HG03097 (cell line): ENCODE results near the gene STPG4.

Experiments used
- ATAC-seq: cut with Tn5 transposase; IDR thresholded peaks from one replicate; pipeline ENCODE4 v1.9.1; 2021; ENCODE audit not compliant: unreplicated experiment, low FRiP score

Gene STPG4

DNA sequence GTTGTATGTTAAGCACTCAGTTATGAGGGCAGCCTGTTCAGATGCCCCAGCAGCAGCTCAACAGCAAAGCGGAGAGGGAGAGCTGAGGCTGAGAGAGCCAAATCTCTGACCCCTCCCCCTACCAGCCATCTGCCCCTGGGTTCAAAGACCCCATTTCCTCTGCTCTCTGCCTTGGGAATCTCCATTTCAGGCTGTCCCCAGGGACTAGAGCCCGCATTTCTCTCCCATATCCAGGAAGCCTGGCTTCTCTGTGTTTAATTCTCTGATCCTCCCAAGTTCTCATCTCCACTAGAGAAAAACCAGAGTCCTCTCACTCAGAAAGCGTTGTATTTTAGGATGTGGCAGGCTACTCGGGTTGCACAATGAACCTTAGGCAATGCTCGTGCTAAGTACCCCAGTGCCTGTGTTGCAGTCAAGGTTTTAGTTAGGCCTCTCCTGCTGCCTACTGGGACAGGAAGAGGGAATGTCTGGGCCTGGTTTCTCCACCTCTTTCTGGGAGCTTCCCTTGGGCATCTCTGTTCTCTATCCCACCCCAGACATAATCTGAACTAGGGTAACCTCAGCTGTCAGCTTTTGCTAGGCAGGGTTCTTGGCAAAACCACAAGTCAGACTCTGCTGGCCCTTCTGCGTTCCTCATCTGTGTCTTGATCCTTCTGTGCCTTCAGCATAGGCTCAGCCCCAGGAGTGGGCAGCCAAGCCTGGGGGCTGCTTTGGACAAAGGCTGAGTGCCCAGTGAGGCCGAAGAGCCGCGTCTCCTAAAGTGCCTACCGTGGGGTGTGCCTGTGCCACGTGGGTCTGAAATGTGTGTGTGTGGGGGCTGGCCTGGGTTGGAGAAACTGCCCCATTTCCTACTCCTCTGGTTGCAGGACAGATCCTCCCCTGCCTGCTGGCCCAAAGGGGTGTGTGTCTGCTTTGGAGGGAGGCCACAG lies 96.8 kb downstream of the STPG4 start:
- ATAC-seq, result no peak

DNA sequence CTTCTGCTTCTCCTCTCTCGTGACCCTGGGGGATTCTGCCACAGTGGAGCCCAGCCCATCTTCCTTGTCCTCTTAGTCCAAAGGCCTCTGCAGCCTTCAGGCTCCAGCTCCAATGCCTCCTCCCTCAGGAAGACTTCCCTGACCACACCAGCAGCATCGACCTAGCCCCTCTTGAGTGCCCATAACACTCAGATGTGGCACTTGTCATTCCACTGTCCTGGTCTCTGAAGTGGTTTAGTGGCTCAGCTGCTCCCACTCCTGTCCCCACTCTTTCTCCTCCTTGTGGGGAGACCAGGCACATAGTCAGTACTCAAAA lies 97.5 kb downstream of the STPG4 start:
- no peak for ATAC-seq

DNA sequence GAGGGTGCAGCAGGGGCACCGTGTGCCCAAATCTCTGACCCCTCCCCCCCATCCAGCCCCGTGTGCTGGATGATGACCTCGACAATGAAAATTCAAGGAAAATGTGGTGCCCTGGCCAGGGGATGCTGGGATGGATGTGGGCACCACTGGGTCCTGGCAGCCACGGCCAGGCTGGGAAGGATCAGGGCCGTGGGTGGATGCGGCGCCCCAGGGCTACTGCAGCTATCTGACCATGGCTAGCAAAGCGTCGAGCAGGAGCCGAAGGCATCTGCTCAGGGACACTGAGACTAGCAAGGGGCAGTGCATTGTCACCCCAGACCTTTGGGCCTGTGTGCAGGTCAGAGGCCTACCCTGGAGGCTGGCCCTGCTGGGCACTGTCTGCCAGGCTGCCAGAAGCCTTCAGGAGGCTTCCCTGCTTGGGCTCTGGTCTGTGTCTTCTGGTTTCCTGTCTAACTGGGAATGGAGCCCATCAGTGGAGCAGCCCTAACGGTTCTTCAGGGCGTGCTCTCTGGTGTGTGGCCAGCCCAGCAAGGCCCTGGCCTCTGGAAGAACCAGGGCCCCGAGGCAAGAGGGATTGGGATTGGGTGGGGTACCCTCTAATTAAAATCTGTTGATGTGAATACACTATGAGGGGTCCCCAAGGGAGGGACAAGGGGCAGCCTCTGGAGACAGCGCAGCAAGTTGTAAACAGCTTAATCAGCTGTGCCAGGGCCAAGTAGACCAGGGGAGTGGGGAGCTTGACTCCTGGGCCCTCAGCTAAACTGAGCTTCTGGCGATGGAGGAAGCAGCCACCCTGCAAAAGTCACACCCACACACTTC lies 98.0 kb downstream of the STPG4 start:
- no peak for ATAC-seq

DNA sequence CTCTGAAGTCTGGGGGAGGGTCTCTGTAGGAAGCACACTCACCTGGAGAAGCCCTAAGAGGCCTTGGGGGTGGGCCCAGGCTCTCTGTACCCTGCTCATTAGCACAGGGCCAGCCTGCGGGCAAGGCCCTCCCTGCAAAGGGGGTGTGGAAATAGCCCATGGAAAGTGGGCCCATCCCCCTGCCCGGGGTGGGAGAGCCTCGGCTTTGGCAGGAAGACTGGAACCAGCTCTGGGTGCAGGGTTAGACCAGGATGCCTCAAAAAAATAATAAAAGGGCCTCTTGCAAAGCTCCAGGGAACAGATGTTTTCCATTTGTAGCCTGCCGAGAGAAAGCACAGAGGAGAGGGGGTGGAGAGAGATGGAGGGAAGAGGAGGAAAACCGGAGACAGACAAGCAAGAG lies 98.7 kb downstream of the STPG4 start:
- ATAC-seq, result no peak

DNA sequence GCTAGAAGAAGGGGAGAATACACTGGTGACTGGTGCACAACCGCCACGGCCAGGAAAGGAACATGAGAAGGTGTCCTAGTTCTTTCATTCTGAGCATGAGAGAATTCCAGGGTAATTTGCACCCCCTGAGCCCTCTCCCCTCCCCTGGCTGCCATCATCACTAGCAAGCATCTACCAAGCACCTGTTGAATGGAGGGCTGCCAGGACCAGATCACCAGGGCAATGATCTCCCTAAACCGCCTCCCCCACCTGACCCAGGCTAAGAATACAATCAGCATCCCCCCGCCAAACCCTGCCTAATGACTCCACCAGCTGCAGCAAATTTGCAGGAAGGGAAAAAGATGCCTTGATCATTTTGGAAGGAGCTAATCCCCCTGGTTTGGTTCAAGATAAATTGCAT lies 100.2 kb downstream of the STPG4 start:
- no peak for ATAC-seq

DNA sequence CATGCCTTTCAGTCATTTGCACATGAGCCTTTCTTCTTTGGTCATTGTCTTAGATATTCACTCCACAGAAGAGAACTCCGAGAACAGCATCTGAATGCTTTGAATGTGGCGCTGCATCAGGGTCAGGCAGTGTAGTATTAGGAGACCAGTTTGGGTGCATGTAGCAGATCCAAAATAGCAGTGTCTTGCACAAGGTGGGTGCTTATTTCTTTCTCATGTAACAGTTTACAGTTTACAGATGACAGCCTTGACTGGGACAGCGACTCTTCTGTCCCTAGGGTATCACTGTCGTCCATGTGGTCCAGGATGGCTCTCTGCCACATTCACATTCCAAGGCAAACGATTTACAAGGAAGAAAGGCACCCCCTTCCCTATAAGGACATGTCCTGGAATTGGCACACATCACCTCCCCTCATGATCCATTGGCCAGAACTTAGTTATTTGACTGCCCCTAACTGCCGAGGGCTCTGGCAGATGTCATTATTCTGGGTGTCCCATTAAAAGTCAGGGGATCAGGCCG lies 101.0 kb downstream of the STPG4 start:
- no peak for ATAC-seq

DNA sequence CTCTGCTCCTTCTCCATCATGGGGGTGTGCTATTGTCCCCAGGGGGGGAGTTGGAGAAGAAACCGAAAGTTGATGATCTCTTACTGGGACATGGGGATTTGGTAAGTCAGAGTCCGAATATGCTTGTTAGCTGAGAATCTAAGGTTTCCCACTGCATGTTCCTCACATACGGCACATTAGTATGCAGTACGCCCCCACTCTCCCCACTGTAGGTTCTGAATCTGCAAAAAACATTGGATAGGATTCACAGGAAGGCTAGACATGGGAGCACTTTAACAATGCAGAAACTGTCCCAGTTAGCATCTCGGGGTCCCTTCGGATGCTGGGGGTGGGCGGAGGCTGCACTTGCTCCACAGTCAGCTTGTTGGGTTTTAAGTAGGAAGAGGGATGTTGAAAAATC lies 102.3 kb downstream of the STPG4 start:
- ATAC-seq, result no peak

DNA sequence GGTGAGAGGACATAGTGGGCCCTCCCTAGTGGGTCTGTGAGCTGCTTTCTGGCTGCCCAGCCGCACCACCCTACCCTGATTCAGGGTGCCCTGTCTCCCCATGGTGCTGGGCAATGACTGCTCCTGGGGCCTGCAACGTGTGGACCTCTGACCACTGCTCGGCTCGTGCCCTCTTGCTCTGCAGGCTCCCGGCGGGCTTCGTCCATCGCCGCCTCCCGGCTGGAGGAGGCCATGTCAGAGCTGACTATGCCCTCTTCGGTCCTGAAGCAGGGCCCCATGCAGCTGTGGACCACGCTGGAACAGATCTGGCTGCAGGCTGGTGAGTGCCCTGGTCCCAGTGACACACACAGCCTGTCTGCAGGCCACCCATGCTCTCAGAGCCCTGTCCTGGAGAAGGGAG lies 103.5 kb downstream of the STPG4 start:
- ATAC-seq, result no peak

DNA sequence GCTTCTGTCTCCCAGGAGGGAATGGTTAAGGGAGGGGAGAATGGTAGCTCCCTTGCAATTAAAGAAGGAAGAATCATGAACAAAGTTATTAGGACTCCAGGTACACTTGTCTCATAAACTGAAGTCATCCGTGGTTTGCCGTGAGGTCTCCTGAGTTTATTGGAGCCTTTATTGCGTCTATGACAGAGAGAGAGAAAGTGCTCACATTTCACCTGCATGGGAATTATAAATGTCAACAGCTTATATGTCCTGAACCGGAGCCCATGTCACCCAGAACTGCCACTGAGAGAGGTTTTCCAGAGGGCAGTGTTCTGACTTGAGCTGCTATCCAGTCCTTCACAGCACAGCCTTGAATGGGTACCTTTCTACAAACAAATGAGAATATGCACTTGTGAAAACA lies 104.3 kb downstream of the STPG4 start:
- ATAC-seq, result no peak

DNA sequence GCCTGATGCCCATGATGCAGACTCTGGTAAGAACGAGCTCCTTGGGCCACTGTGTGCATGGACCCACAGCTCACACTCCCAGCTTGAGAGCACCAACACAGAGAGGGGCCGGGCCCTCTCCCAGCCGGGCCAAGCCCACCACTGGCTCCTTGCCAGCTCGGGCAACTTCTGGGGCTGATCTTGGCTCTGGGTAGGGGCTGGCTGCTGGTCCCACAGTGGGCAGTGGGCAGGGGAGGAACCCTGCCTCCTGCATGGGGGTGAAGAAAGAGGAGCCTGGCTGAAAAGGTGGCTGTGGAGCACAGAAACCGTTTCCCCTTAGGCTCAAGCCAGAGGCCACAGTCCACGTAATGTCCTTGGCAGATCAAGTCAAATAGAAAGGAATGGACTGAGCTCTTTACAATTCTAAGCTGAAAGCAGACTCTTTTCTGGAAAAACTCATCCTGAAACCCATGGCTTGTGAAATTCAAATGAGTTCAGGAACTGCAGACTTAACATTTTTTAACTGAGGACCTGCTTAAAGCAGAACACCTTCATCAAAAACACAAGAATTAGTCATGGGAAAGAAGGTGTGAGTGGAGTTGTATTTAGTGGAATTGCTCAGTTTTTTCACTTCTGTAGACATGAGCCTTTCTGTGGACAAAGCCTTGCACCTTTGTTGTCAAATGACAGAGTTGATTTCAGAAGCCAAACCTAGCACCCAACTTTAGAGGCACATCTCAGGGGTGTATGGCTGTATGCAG lies 104.9 kb downstream of the STPG4 start:
- no peak for ATAC-seq

DNA sequence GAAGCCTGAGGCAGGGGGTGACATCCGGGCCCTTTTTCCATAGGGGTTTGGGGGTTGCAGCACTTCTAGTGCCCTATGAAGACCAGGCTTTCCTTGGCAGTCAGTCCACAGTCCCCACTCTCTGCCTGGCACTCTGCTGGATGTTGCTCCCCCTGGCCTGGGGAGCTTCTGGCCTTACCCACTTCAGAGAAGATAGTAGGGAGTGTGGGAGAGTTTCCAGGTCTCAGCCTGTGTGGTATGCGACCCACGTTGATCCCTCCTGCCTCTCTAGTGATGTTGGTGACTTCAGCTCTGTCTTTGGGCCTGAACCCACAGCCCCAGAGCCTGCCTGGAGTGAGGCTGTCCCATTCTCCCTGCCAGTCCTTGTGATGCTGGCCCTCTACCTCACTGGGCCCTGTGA lies 105.6 kb downstream of the STPG4 start:
- no peak for ATAC-seq

DNA sequence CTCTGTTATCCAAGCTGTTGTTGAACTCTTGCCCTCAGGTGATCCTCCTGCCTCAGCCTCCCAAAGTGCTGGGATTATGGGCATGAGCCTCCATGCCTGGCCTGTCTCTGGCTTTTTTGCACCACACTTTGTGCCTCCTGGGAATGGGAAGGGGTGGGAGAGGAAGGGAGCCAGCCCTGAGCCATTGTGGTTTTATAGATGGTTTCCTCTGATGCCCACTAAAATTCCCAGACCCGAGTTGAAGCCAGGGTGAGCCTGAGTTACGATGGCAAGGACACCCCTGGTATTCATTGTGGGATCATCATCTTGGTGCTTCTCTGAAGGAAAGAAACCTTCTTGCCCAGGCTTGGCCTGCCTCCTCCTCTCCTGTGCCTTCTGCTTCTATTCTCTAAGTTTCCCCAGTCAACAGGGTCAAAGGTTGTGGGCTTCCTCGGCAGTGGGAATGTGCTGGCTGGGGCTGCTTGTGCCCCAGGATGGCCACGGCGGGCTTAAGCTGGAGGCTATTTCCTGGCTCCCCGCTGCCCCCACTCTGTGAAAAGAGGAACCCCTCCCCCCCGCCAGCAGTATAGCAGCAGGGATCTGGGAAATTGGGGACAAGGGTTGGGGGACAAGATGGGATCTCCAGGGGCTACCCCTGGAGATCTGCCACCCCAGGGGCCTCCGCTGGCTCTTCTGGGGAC lies 106.2 kb downstream of the STPG4 start:
- no peak for ATAC-seq

DNA sequence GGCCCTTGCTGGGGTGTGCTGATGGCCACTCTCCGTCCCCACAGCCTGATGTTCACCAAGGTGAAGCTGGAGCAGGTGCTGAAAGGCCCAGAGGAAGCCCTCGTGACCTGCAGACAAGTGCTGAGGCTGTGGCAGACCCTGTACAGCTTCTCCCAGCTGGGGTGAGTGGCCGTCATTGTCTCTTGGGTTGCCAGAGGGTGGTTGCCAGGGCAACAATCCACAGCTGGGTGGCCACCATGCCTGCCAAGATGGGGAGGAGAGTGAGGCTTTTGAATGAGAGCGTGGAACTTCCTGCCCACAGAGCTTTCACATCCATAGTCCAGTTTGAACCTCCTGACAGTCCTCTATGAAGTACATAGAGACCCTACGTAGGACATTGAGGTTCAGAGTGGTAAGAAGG lies 108.8 kb downstream of the STPG4 start:
- no peak for ATAC-seq

DNA sequence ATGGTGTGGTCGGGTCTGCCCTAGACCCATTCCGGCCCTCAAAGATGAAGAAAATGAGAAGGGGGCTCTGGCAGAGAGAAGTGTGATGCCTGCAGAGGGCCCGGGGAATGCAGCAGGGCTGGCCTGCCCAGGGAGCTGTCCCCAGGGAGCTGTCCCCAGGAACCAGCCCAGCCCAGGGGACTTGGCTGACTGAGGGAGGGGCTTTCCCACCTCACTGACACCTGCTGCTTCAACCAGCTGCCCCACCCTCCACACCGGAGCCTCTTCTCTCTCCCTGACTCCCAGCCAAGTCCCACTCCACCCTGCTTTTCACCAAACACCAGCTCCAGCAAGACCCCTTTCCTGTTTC lies 111.2 kb downstream of the STPG4 start:
- no peak for ATAC-seq

DNA sequence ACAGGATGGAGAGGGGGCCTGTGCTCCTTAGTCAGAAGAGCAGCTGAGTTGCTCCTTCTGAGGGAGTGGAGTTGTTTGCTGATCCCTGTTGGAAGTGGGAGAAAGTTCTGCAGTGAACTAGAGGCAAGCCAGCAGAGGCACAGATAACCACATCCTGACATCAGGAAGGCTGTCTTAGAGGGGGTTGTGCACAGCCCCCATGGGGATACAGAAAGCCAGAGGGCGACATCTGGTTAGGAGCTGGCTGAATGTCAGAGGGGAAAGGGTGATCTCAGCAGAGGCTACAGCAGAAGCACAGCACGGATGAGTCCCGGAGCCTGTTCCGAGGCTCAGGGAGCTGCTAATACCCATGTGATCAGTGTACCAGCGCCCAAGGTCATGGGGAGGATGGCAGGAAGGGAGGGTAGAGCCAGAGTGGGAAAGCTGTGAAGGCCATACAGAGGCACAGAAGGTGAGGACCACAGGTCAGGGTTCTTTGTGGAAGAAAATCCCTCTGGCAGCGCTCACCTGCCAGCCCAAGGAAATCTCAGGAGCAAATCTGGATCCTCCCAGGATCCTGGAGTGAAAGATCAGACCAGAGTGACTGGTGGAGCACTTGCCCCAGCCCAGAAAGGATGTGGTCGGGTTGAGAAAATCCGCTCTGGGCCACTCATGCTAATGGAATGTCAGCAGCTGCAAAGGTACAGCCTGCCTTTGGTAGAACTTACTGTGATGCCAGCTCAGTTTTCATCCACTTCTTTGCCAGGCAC lies 111.8 kb downstream of the STPG4 start:
- no peak for ATAC-seq

DNA sequence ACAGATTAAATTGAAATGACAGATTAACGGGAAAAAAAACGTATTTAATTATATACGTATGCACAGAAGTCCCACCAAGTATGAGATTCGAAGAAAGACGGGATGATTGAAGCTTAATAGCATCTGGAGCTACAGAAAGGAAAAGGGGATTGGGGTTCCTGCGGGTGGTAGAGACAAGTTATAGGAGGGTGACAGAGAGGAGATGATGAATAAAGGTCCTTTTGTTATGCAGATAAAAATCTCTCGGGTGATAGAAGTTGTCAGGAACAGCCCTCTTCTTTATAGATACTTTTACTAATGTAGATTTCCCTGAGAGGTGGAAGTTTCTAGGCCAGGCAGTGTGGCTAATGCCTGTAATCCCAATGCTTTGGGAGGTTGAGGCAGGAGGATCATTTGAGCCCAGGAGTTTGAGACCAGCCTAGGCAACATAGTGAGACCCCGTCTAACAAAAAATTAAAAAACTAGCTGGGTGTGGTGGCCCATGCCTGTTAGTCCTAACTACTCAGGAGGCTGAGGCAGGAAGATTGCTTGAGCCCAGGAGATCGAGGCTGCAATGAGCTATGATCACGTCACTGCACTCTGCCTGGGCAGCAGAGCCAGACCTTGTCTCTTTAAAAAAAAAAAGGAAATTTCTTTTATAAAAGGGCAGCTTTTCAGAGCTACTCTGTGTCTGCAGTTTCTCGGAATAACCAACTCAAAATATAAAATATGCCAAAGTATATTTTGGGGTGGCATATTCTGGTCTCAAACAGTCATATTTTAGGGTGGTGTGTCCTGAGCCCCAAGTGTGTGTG lies 113.0 kb downstream of the STPG4 start:
- ATAC-seq, result no peak

DNA sequence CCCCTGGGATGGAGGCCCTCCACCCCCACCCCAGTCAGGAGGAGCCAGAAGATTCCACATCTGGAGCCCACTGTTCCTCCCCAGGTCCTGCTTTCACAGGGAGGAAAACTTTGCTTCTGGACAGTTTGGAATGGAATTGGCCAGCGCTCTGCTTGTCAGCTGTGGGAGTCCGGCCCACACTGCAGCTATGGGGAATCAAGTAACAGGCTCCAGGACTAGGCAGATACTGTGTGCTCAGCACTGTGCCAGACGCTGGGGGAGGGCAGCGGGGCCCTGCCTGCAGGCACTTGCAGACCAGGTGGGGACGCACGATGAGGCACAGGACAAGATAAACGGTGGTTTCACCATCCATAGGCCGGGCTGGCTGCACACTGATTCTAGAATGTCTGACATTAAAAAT lies 114.0 kb downstream of the STPG4 start:
- no peak for ATAC-seq

DNA sequence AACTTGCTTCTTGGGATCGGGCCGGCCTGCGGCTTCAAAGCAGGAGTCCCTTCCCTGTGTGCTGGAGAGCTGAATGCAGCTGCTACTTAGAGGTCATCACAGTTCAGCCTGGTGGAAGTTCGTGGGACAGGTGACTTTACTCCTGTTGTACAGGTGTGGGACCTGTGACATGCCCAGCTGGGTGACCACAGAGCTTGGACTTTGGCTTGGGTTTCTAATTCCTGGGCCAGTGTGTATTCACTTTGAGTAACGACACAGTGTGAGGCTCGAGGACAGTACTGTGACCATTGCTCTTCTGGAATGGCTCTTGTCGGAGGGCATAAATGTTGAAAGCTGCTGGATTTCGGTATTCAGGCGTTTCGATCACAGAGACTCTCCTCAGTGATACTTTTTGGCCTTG lies 114.5 kb downstream of the STPG4 start:
- no peak for ATAC-seq

DNA sequence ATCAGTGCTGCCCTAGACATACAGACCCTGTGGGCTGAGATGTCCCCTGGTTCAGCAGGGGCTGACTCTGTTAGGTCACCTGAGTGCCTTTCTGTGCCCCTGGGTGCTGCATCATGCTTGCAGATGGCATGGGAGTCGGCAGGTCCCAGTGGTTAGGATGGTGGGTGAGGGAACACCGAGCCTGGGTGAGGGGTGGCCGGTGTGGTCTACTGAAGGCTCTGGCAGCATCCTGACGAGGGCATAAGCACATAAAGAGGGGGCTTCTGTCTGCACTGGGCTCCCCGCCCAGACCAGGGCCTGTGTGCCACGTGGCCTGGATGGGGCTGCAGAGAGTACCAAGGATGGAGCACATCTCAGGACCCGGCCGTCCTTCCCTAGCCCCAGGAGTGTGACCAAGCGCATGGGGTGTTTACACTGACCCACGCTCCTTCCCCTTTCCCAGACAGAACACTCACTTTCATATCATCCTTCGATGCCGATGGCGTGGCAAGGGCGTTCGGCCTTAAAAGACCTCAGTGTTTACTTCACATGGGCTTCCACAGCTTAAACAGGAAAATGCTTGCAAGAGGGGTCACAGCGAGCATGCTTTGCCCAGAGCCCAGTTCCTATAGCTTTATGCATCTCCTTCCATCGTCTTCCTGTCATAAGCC lies 115.1 kb downstream of the STPG4 start:
- ATAC-seq, result no peak
